ENCODE data around the gene MAP3K12. TPM values are rescaled to one million over a fixed set of nuclear protein-coding genes. Genes with fewer than 3 reads are reported as not detected.
"Not testable (repeated sequence)": the region's sequence is repeated elsewhere in the genome, so short reads cannot be mapped to it uniquely, and the experiment has no call there.

MAP3K12 gene
- 32.9 and 33.0 TPM in 2 replicates for total RNA-seq
- long read RNA-seq, partial matches to known transcripts: 0 of 3 reads
- long read RNA-seq, other reads (novel, unspliced or antisense): 2 of 3 reads

- no peak for TF ChIP-seq CTCF (conservative IDR thresholded peaks at IDR 0.05)
- H3K9me3 Mint-ChIP-seq: no peaks in the 10 kb centered on the region
- H3K4me3 Mint-ChIP-seq: peak within 1 kb of the TSS; percentile 98
- H3K27me3 Mint-ChIP-seq (ENCODE audit: low read depth): peaks cover 2% of the 10 kb centered on the region
- H3K4me1 Mint-ChIP-seq: peaks cover 53% of the 10 kb centered on the region
- peak within 1 kb of the TSS; percentile 93 for H3K27ac Mint-ChIP-seq (ENCODE audit: unreplicated experiment)
- no peaks in the 10 kb centered on the region for H3K36me3 Mint-ChIP-seq (ENCODE audit: low read depth)
- DNase-seq (ENCODE audit: low read depth, low spot score): peak; percentile 65
Measured at GRCh38 chr12:53499266-53500141, at the start of gene MAP3K12. Gene MAP3K12 (minus strand): TSS chr12:53499458. CDS start chr12:53487391, 12,067 bp downstream.

- peaks cover 21% of the 10 kb centered on the region for H3K4me1 Mint-ChIP-seq
- H3K27ac Mint-ChIP-seq (ENCODE audit: unreplicated experiment); H3K9me3 Mint-ChIP-seq; H3K27me3 Mint-ChIP-seq (ENCODE audit: low read depth); H3K36me3 Mint-ChIP-seq (ENCODE audit: low read depth); H3K4me3 Mint-ChIP-seq; DNase-seq (ENCODE audit: low read depth, low spot score): not testable (repeated sequence)
Measured at GRCh38 chr12:53548354-53548753, 49.1 kb upstream of the MAP3K12 start.

GRCh38 chr12:53543539-53543938, 44.3 kb upstream of the MAP3K12 start:
- H3K36me3 Mint-ChIP-seq (ENCODE audit: low read depth): no peaks in the 10 kb centered on the region
- peak overlapping the region; percentile 36 for H3K27ac Mint-ChIP-seq (ENCODE audit: unreplicated experiment)
- peaks cover 8% of the 10 kb centered on the region for H3K4me1 Mint-ChIP-seq
- peak; percentile 19 for DNase-seq (ENCODE audit: low read depth, low spot score)
- H3K9me3 Mint-ChIP-seq: no peaks in the 10 kb centered on the region
- no peak overlapping the region for H3K4me3 Mint-ChIP-seq
- no peaks in the 10 kb centered on the region for H3K27me3 Mint-ChIP-seq (ENCODE audit: low read depth)
- peak; percentile 82 for TF ChIP-seq CTCF (conservative IDR thresholded peaks at IDR 0.05)

- no peak for DNase-seq (ENCODE audit: low read depth, low spot score)
- Mint-ChIP-seq H3K27ac (ENCODE audit: unreplicated experiment) (no peak overlapping the region), H3K4me3 (no peak overlapping the region), H3K36me3 (ENCODE audit: low read depth) (peaks cover 3% of the 10 kb centered on the region), H3K27me3 (ENCODE audit: low read depth) (no peaks in the 10 kb centered on the region), H3K9me3 (no peaks in the 10 kb centered on the region), H3K4me1 (peaks cover 12% of the 10 kb centered on the region)
- TF ChIP-seq CTCF (conservative IDR thresholded peaks at IDR 0.05): no peak
Measured at GRCh38 chr12:53539526-53539925, 40.3 kb upstream of the MAP3K12 start.

GRCh38 chr12:53538209-53538689, 39.0 kb upstream of the MAP3K12 start:
- TF ChIP-seq CTCF (conservative IDR thresholded peaks at IDR 0.05): no peak
- no peaks in the 10 kb centered on the region for H3K27me3 Mint-ChIP-seq (ENCODE audit: low read depth)
- H3K4me1 Mint-ChIP-seq: peaks cover 4% of the 10 kb centered on the region
- H3K27ac Mint-ChIP-seq (ENCODE audit: unreplicated experiment): no peak overlapping the region
- no peak for DNase-seq (ENCODE audit: low read depth, low spot score)
- H3K36me3 Mint-ChIP-seq (ENCODE audit: low read depth): peaks cover 8% of the 10 kb centered on the region
- H3K4me3 Mint-ChIP-seq: no peak overlapping the region
- H3K9me3 Mint-ChIP-seq: no peaks in the 10 kb centered on the region

GRCh38 chr12:53536962-53537361, 37.7 kb upstream of the MAP3K12 start:
- DNase-seq (ENCODE audit: low read depth, low spot score): no peak
- TF ChIP-seq CTCF (conservative IDR thresholded peaks at IDR 0.05): no peak
- peaks cover 4% of the 10 kb centered on the region for H3K4me1 Mint-ChIP-seq
- no peak overlapping the region for H3K4me3 Mint-ChIP-seq
- peak overlapping the region; percentile 27 for H3K27ac Mint-ChIP-seq (ENCODE audit: unreplicated experiment)
- no peaks in the 10 kb centered on the region for H3K9me3 Mint-ChIP-seq
- peaks cover 17% of the 10 kb centered on the region for H3K36me3 Mint-ChIP-seq (ENCODE audit: low read depth)
- no peaks in the 10 kb centered on the region for H3K27me3 Mint-ChIP-seq (ENCODE audit: low read depth)
